HG02943 (cell line): ENCODE results near the gene IQCM.
"Not testable (repeated sequence)": the region's sequence is repeated elsewhere in the genome, so short reads cannot be mapped to it uniquely, and the experiment has no call there.

ENCODE experiments used
- ATAC-seq: cut with Tn5 transposase; IDR thresholded peaks from one replicate; pipeline ENCODE4 v1.9.1; 2021; ENCODE audit warnings: mild to moderate bottlenecking, low read depth, moderate library complexity; ENCODE audit not compliant: unreplicated experiment

Gene IQCM

GRCh38 chr4:149595500-149595899, 220.1 kb downstream of the IQCM start:
- no peak for ATAC-seq

- no peak for ATAC-seq
Observed at GRCh38 chr4:149589826-149590225, 225.8 kb downstream of the IQCM start.

- no peak for ATAC-seq
Observed at GRCh38 chr4:149584722-149585121, 230.9 kb downstream of the IQCM start.

GRCh38 chr4:149574971-149575370, 240.7 kb downstream of the IQCM start:
- ATAC-seq = no peak

- no peak for ATAC-seq
Observed at GRCh38 chr4:149572716-149573115, 242.9 kb downstream of the IQCM start.

- ATAC-seq = no peak
Observed at GRCh38 chr4:149555799-149556198, 259.8 kb downstream of the IQCM start.

GRCh38 chr4:149555146-149555545, 260.5 kb downstream of the IQCM start:
- no peak for ATAC-seq

GRCh38 chr4:149553959-149554520, 261.6 kb downstream of the IQCM start:
- ATAC-seq = no peak

GRCh38 chr4:149552601-149553000, 263.0 kb downstream of the IQCM start:
- ATAC-seq = no peak

- no peak for ATAC-seq
Observed at GRCh38 chr4:149549911-149550310, 265.7 kb downstream of the IQCM start.

- ATAC-seq = no peak
Observed at GRCh38 chr4:149534779-149535178, 280.9 kb downstream of the IQCM start.

- no peak for ATAC-seq
Observed at GRCh38 chr4:149531861-149532260, 283.8 kb downstream of the IQCM start.

- ATAC-seq = no peak
Observed at GRCh38 chr4:149523039-149523438, 292.6 kb downstream of the IQCM start.

- ATAC-seq = no peak
Observed at GRCh38 chr4:149521611-149522425, 293.8 kb downstream of the IQCM start.

GRCh38 chr4:149518471-149518870, 297.2 kb downstream of the IQCM start:
- ATAC-seq = no peak

- no peak for ATAC-seq
Observed at GRCh38 chr4:149513081-149513480, 302.6 kb downstream of the IQCM start.

GRCh38 chr4:149512501-149512900, 303.1 kb downstream of the IQCM start:
- no peak for ATAC-seq

GRCh38 chr4:149511558-149512298, 303.9 kb downstream of the IQCM start:
- no peak for ATAC-seq

- ATAC-seq = not testable (repeated sequence)
Observed at GRCh38 chr4:149507309-149507708, 308.3 kb downstream of the IQCM start.

GRCh38 chr4:149500806-149501205, 314.8 kb downstream of the IQCM start:
- no peak for ATAC-seq

GRCh38 chr4:149499726-149500125, 315.9 kb downstream of the IQCM start:
- ATAC-seq = no peak
